Measurements from ENCODE around the gene GOLGA8B. TPM values are rescaled to one million over a fixed set of nuclear protein-coding genes. Genes with fewer than 3 reads are reported as not detected.

Gene GOLGA8B
- total and polyA plus RNA-seq, 7 donors = 2.3 to 9.3 (median 5.3) TPM

DNA sequence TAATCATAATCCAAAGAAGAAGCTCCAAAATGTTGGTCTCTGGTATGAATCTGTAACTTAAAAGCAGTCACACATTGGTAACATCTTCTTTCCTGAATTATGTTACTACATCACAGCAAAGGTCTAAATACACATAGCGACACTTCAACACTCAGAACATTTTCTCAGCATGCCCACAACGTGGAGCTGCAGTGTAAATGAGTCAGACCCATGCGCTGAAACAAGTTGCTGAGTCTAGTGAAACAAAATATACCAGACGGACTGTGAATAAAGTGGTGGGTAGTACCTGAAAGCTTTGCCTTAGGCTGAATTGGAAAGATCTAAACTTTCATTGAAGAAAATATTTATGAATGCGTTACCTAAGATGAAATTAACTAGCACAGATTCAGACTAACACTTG lies 33.2 kb upstream of the GOLGA8B start:
- DNase-seq = no peak
- H3K9me3 ChIP-seq = no peaks in the 10 kb centered on the region
- 31 to 44% (median 33%) methylated on average over 5 of the region's 5 CpGs for WGBS, 3 donors
- ATAC-seq = peak; percentile 72 to 93 (median 82)
- TF ChIP-seq, protein P1, sequence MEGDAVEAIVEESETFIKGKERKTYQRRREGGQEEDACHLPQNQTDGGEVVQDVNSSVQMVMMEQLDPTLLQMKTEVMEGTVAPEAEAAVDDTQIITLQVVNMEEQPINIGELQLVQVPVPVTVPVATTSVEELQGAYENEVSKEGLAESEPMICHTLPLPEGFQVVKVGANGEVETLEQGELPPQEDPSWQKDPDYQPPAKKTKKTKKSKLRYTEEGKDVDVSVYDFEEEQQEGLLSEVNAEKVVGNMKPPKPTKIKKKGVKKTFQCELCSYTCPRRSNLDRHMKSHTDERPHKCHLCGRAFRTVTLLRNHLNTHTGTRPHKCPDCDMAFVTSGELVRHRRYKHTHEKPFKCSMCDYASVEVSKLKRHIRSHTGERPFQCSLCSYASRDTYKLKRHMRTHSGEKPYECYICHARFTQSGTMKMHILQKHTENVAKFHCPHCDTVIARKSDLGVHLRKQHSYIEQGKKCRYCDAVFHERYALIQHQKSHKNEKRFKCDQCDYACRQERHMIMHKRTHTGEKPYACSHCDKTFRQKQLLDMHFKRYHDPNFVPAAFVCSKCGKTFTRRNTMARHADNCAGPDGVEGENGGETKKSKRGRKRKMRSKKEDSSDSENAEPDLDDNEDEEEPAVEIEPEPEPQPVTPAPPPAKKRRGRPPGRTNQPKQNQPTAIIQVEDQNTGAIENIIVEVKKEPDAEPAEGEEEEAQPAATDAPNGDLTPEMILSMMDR (IDR thresholded peaks at IDR 0.05) = no peak
- intact Hi-C loops (cut with DNase I) = no loop called here
- no peak overlapping the region for H3K4me3 ChIP-seq
- no peaks in the 10 kb centered on the region for H3K4me1 ChIP-seq
- no peak overlapping the region for H3K27ac ChIP-seq
- no peaks in the 10 kb centered on the region for H3K36me3 ChIP-seq (ENCODE audit: insufficient read depth in 1 of 2, low read depth in 1 of 2)
- no peaks in the 10 kb centered on the region for H3K27me3 ChIP-seq (ENCODE audit: insufficient read depth in 3 of 3, low read length in 2 of 3)

DNA sequence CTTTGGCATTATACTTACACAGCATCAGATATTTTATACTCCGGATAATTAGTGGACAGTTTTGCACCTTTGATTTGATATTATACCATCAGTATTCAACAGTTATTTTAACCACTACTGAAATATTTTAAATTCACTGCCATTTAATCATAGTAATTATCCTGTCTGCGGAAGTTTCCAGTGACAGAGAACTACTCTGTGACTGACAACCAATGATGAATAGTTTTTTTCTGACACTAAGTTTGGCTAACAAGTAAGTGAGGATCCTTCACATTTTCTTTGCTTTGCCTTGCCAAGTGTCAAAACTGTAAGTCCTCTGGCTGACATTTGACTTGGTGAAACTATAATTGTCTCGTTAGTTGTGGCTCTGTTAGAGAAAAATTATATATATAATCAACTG lies 30.5 kb upstream of the GOLGA8B start:
- H3K9me3 ChIP-seq = no peaks in the 10 kb centered on the region
- no peak for DNase-seq
- H3K36me3 ChIP-seq (ENCODE audit: insufficient read depth in 1 of 2, low read depth in 1 of 2) = no peaks in the 10 kb centered on the region
- no peaks in the 10 kb centered on the region for H3K27me3 ChIP-seq (ENCODE audit: insufficient read depth in 3 of 3, low read length in 2 of 3)
- WGBS, 3 donors = 78% methylated on average over 3 of the region's 3 CpGs
- intact Hi-C loops (cut with DNase I) = no loop called here
- no peak overlapping the region for H3K27ac ChIP-seq
- no peak overlapping the region for H3K4me3 ChIP-seq
- H3K4me1 ChIP-seq = no peaks in the 10 kb centered on the region
- no peak for ATAC-seq
- TF ChIP-seq, protein P1 (IDR thresholded peaks at IDR 0.05) = no peak

DNA sequence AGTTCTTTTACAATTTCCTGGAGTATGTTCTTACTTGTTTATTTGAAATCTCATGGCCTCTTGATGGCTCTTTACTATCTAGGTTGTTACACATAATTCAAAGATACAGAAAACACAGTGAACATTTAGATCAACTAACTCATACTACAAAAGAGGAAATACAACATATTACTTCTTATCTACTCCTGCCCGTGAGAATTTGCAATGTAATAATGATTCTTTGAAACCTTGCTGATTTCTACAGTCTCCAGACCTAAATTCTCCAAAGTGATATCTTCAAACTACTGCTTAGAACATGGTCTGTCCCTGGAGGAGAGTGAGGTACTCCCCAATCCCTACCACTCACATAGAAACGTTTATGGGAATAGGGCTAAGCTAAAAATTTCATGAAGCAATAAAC lies 29.9 kb upstream of the GOLGA8B start:
- Histone ChIP-seq H3K27me3 (ENCODE audit: insufficient read depth in 3 of 3, low read length in 2 of 3) (no peaks in the 10 kb centered on the region), H3K4me1 (no peaks in the 10 kb centered on the region), H3K36me3 (ENCODE audit: insufficient read depth in 1 of 2, low read depth in 1 of 2) (no peaks in the 10 kb centered on the region), H3K27ac (no peak overlapping the region), H3K9me3 (no peaks in the 10 kb centered on the region), H3K4me3 (no peak overlapping the region)
- TF ChIP-seq, protein P1 (IDR thresholded peaks at IDR 0.05) = no peak
- intact Hi-C loops (cut with DNase I) = no loop called here
- ATAC-seq (no peak), DNase-seq (no peak)
- 39 to 49% (median 41%) methylated on average over 2 of the region's 2 CpGs for WGBS, 3 donors

DNA sequence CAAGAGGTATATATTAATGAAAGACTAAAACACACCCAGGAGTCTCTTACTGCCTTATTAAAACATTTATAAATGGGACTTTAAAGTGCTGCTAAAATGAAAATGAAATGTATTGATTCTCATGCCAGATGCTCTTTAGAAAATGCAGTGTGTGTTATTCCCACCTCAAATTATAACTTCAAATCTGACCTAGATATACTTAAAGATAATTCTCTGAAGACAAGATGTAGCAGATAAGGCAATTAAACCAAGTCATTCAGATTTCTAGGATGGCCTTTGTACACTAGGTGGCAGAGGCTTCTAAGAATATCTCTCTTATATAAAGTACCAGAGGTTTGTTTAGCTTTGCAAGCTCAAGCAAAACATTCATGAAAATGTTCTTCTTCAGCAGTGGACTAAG lies 26.9 kb upstream of the GOLGA8B start:
- no peak overlapping the region for H3K27ac ChIP-seq
- no peak overlapping the region for H3K4me3 ChIP-seq

More for the DNA sequence above, 26.9 kb upstream of the GOLGA8B start:
- ATAC-seq (no peak), DNase-seq (no peak)
- H3K9me3 ChIP-seq = no peaks in the 10 kb centered on the region
- TF ChIP-seq, protein P1 (IDR thresholded peaks at IDR 0.05) = no peak
- intact Hi-C loops (cut with DNase I) = no loop called here
- H3K36me3 ChIP-seq (ENCODE audit: insufficient read depth in 1 of 2, low read depth in 1 of 2) = no peaks in the 10 kb centered on the region
- H3K4me1 ChIP-seq = no peaks in the 10 kb centered on the region
- H3K27me3 ChIP-seq (ENCODE audit: insufficient read depth in 3 of 3, low read length in 2 of 3) = no peaks in the 10 kb centered on the region

Measured in psoas muscle (tissue), 8 donors.